Activated CD8-positive, alpha-beta memory T cell treated with anti-CD3 and anti-CD28 coated beads, Interleukin-2, amount 50 U/mL, for 4 hours (primary cell): ENCODE results near the gene SFI1.
"Not testable (repeated sequence)": the region's sequence is repeated elsewhere in the genome, so short reads cannot be mapped to it uniquely, and the experiment has no call there.

ENCODE experiments used
- DNase-seq: peaks from one replicate; pipeline ENCODE4 v3.0.0-alpha.2; 2020

The SFI1 gene

GRCh38 chr22:31590161-31590560 lies 93.8 kb downstream of the SFI1 start:
- not testable (repeated sequence) for DNase-seq

- DNase-seq = no peak
These were observed 98.9 kb downstream of the SFI1 start for GRCh38 chr22:31595271-31595670.

- DNase-seq = no peak
These were observed 106.1 kb downstream of the SFI1 start for GRCh38 chr22:31602259-31602952.

- DNase-seq = no peak
These were observed 106.8 kb downstream of the SFI1 start for GRCh38 chr22:31603081-31603525.

GRCh38 chr22:31603574-31603973 lies 107.2 kb downstream of the SFI1 start:
- no peak for DNase-seq

GRCh38 chr22:31604137-31604705 lies 107.9 kb downstream of the SFI1 start:
- DNase-seq = no peak

GRCh38 chr22:31604746-31605705 lies 108.7 kb downstream of the SFI1 start:
- no peak for DNase-seq

GRCh38 chr22:31605851-31606585 lies 109.7 kb downstream of the SFI1 start:
- no peak for DNase-seq

- DNase-seq = no peak
These were observed 111.4 kb downstream of the SFI1 start for GRCh38 chr22:31607696-31608095.

GRCh38 chr22:31609716-31610115 lies 113.4 kb downstream of the SFI1 start:
- DNase-seq = no peak

- no peak for DNase-seq
These were observed 114.3 kb downstream of the SFI1 start for GRCh38 chr22:31610611-31611010.

GRCh38 chr22:31611061-31611760 lies 114.9 kb downstream of the SFI1 start:
- DNase-seq = no peak

GRCh38 chr22:31612891-31613285 lies 116.6 kb downstream of the SFI1 start:
- no peak for DNase-seq

GRCh38 chr22:31613286-31613903 lies 117.1 kb downstream of the SFI1 start:
- DNase-seq = no peak

GRCh38 chr22:31613904-31614296 lies 117.6 kb downstream of the SFI1 start:
- DNase-seq = no peak

GRCh38 chr22:31614781-31615490 lies 118.6 kb downstream of the SFI1 start:
- DNase-seq = no peak

GRCh38 chr22:31615491-31615860 lies 119.1 kb downstream of the SFI1 start:
- DNase-seq = no peak

- DNase-seq = no peak
These were observed 119.6 kb downstream of the SFI1 start for GRCh38 chr22:31615940-31616314.

GRCh38 chr22:31616315-31616980 lies 120.1 kb downstream of the SFI1 start:
- no peak for DNase-seq

- DNase-seq = no peak
These were observed 121.7 kb downstream of the SFI1 start for GRCh38 chr22:31618057-31618456.
